ENCODE results near the gene BRD8. TPM values are rescaled to one million over a fixed set of nuclear protein-coding genes. Genes with fewer than 3 reads are reported as not detected.

BRD8 gene
- polyA plus RNA-seq, 1 of the 3 experiments (the other 2 are of a cell fraction) = 46.2 TPM

DNA sequence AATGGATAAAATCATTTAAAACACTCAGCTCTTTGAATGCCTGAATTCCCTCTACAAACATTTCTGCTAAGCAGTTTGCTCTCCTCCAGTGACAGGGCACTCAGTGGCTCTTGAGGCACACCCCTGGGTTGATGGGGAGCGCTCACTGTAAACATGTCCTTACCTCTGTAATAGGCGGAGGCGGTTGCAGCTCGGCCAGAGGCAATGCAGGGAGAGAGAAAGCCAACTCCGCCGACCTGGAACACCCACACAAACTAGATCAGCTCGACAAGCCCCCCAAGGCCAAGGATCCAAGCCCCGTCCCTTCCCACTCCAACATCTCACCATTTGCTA is 34.4 kb upstream of the BRD8 start:
- H3K4me3 ChIP-seq (ENCODE audit: low read depth in 2 of 2, low read length in 1 of 2) = peak overlapping the region; percentile 79 to 95
- no peaks in the 10 kb centered on the region for H3K27me3 ChIP-seq (ENCODE audit: insufficient read depth)
- H3K9ac ChIP-seq = peak overlapping the region; percentile 90
- H2AFZ ChIP-seq (ENCODE audit: low read depth) = peak overlapping the region; percentile 89
- H3K9me2 ChIP-seq = no peaks in the 10 kb centered on the region
- 0 out of 2 replicates have a peak, but pooled peaks cover 3% of the 10 kb centered on the region for H4K20me1 ChIP-seq (ENCODE audit: insufficient read depth)
- H3K4me1 ChIP-seq (ENCODE audit: control insufficient read depth in 1 of 2, insufficient read depth in 2 of 2, low read depth in 1 of 2, low read length in 1 of 2) = peaks cover 5 to 12% of the 10 kb centered on the region in 2 experiments; a peak in 2 of 4 replicates
- WGBS (ENCODE audit: low lambda C conversion rate) = 2% methylated on average over 8 of the region's 8 CpGs
- peaks cover 54% of the 10 kb centered on the region for H3K79me2 ChIP-seq (ENCODE audit: insufficient read depth)
- H3F3A ChIP-seq (replicated peaks; ENCODE audit: insufficient read depth) = peaks cover 5% of the 10 kb centered on the region
- TF ChIP-seq TAF1 (IDR thresholded peaks at IDR 0.05; ENCODE audit: borderline replicate concordance, low read depth, low read length) (no peak), GATA2 (CRISPR knock-in tag; IDR thresholded peaks at IDR 0.05) (no peak), ELF1 (IDR thresholded peaks at IDR 0.05) (no peak), SMC3 (IDR thresholded peaks at IDR 0.05; ENCODE audit: low read depth, low read length) (no peak), NFIC (IDR thresholded peaks at IDR 0.05; ENCODE audit: borderline replicate concordance) (no peak), FOXJ3 (CRISPR knock-in tag; IDR thresholded peaks at IDR 0.05) (no peak), YY1 (IDR thresholded peaks at IDR 0.05; ENCODE audit: low read depth) (no peak), RAD21 (IDR thresholded peaks at IDR 0.05; ENCODE audit: low read length) (no peak), FOSL2 (IDR thresholded peaks at IDR 0.05; ENCODE audit: borderline replicate concordance, low read depth) (no peak), RFX5 (IDR thresholded peaks at IDR 0.05; ENCODE audit: low read length) (no peak), RCOR1 (IDR thresholded peaks at IDR 0.05; ENCODE audit: low read length) (no peak)
- TF ChIP-seq, protein P1, sequence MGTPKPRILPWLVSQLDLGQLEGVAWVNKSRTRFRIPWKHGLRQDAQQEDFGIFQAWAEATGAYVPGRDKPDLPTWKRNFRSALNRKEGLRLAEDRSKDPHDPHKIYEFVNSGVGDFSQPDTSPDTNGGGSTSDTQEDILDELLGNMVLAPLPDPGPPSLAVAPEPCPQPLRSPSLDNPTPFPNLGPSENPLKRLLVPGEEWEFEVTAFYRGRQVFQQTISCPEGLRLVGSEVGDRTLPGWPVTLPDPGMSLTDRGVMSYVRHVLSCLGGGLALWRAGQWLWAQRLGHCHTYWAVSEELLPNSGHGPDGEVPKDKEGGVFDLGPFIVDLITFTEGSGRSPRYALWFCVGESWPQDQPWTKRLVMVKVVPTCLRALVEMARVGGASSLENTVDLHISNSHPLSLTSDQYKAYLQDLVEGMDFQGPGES (IDR thresholded peaks at IDR 0.05; ENCODE audit: low read depth, low read length) = no peak
- POLR2A ChIA-PET = interaction anchor here (0.7 to 1.0 kb wide), 3 partner anchors 16 to 140 kb away, joined by 4 to 7 read pairs (median 5); partner anchors contain the start of gene KDM3B
- CTCF ChIA-PET = interaction anchor here (0.9 to 3.7 kb wide), 10 partner anchors 10 to 434 kb away, joined by 3 to 17 read pairs (median 4); partner anchors contain the start of gene KDM3B
- DNase-seq = no peak
- no peaks in the 10 kb centered on the region for H3K9me3 ChIP-seq
- H3K36me3 ChIP-seq (replicated peaks in 1 of 2; ENCODE audit: control insufficient read depth in 1 of 2, insufficient read depth in 2 of 2, low read length in 1 of 2) = peaks cover 0 to 14% of the 10 kb centered on the region in 2 experiments
- H3K27ac ChIP-seq (ENCODE audit: low read depth in 2 of 2, low read length in 1 of 2) = peak overlapping the region; percentile 56 to 64
- H3K4me2 ChIP-seq = peak overlapping the region; percentile 94

DNA sequence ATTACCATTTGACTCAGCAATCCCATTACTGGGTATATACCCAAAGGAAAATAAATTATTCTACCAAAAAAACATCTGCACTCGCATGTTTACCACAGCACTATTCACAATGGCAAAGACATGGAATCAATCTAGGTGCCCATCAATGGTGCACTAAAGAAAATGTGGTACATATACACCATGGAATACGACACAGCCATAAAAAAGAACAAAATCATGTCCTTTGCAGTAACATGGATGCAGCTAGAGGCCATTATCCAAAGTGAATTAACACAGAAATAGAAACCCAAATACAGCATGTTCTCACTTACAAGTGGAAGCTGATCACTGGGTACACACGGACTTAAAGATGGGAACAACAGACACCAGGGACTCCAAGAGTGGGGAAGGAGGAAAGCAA is 32.6 kb upstream of the BRD8 start:
- Histone ChIP-seq H3K4me3 (ENCODE audit: low read depth in 2 of 2, low read length in 1 of 2) (no peak overlapping the region), H3K9me2 (no peaks in the 10 kb centered on the region), H3F3A (replicated peaks; ENCODE audit: insufficient read depth) (peaks cover 10% of the 10 kb centered on the region), H3K9ac (no peak overlapping the region), H4K20me1 (ENCODE audit: insufficient read depth) (0 out of 2 replicates have a peak, but pooled peaks cover 3% of the 10 kb centered on the region), H3K9me3 (no peaks in the 10 kb centered on the region), H3K79me2 (ENCODE audit: insufficient read depth) (peaks cover 70% of the 10 kb centered on the region), H3K4me2 (no peak overlapping the region), H2AFZ (ENCODE audit: low read depth) (no peak overlapping the region), H3K27ac (ENCODE audit: low read depth in 2 of 2, low read length in 1 of 2) (no peak overlapping the region), H3K36me3 (replicated peaks in 1 of 2; ENCODE audit: control insufficient read depth in 1 of 2, insufficient read depth in 2 of 2, low read length in 1 of 2) (peaks cover 2 to 28% of the 10 kb centered on the region in 2 experiments), H3K4me1 (ENCODE audit: control insufficient read depth in 1 of 2, insufficient read depth in 2 of 2, low read depth in 1 of 2, low read length in 1 of 2) (peaks cover 5 to 12% of the 10 kb centered on the region in 2 experiments; a peak in 2 of 4 replicates), H3K27me3 (ENCODE audit: insufficient read depth) (no peaks in the 10 kb centered on the region)
- ChIA-PET CTCF (interaction anchor here (1.2 to 3.7 kb wide), 3 partner anchors 12 to 141 kb away, joined by 3 to 17 read pairs (median 4); partner anchors contain the start of gene KDM3B), POLR2A (no interaction called here)
- 91% methylated on average over 3 of the region's 3 CpGs for WGBS (ENCODE audit: low lambda C conversion rate)
- TF ChIP-seq PBX3 (IDR thresholded peaks at IDR 0.05) = no peak
- no peak for TF ChIP-seq MEF2A (IDR thresholded peaks at IDR 0.05; ENCODE audit: borderline replicate concordance, low read depth)
- TF ChIP-seq FOXM1 (IDR thresholded peaks at IDR 0.05; ENCODE audit: low read depth) = no peak
- no peak for TF ChIP-seq USF1 (IDR thresholded peaks at IDR 0.05; ENCODE audit: borderline replicate concordance, low read depth)
- TF ChIP-seq POLR2AphosphoS5 (IDR thresholded peaks at IDR 0.05; ENCODE audit: low read depth, low read length) = no peak
- TF ChIP-seq FOXJ3 (CRISPR knock-in tag; IDR thresholded peaks at IDR 0.05) = no peak
- TF ChIP-seq, protein P2, sequence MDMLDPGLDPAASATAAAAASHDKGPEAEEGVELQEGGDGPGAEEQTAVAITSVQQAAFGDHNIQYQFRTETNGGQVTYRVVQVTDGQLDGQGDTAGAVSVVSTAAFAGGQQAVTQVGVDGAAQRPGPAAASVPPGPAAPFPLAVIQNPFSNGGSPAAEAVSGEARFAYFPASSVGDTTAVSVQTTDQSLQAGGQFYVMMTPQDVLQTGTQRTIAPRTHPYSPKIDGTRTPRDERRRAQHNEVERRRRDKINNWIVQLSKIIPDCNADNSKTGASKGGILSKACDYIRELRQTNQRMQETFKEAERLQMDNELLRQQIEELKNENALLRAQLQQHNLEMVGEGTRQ (IDR thresholded peaks at IDR 0.05; ENCODE audit: borderline replicate concordance, low read depth, low read length) = no peak
- TF ChIP-seq, protein P3, sequence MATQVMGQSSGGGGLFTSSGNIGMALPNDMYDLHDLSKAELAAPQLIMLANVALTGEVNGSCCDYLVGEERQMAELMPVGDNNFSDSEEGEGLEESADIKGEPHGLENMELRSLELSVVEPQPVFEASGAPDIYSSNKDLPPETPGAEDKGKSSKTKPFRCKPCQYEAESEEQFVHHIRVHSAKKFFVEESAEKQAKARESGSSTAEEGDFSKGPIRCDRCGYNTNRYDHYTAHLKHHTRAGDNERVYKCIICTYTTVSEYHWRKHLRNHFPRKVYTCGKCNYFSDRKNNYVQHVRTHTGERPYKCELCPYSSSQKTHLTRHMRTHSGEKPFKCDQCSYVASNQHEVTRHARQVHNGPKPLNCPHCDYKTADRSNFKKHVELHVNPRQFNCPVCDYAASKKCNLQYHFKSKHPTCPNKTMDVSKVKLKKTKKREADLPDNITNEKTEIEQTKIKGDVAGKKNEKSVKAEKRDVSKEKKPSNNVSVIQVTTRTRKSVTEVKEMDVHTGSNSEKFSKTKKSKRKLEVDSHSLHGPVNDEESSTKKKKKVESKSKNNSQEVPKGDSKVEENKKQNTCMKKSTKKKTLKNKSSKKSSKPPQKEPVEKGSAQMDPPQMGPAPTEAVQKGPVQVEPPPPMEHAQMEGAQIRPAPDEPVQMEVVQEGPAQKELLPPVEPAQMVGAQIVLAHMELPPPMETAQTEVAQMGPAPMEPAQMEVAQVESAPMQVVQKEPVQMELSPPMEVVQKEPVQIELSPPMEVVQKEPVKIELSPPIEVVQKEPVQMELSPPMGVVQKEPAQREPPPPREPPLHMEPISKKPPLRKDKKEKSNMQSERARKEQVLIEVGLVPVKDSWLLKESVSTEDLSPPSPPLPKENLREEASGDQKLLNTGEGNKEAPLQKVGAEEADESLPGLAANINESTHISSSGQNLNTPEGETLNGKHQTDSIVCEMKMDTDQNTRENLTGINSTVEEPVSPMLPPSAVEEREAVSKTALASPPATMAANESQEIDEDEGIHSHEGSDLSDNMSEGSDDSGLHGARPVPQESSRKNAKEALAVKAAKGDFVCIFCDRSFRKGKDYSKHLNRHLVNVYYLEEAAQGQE (IDR thresholded peaks at IDR 0.05; ENCODE audit: low read depth, low read length) = no peak
- TF ChIP-seq GABPA (IDR thresholded peaks at IDR 0.05; ENCODE audit: low read depth) = no peak
- no peak for TF ChIP-seq EZH2phosphoT487 (IDR thresholded peaks at IDR 0.05; ENCODE audit: borderline replicate concordance, low read depth)
- no peak for TF ChIP-seq MXI1 (IDR thresholded peaks at IDR 0.05; ENCODE audit: low read depth, low read length)
- no peak for TF ChIP-seq RFX5 (IDR thresholded peaks at IDR 0.05; ENCODE audit: low read length)
- no peak for DNase-seq
